ENCODE measurements around the gene CGB5.
"Not testable (repeated sequence)": the region's sequence is repeated elsewhere in the genome, so short reads cannot be mapped to it uniquely, and the experiment has no call there.

GRCh38 chr19:49049011-49049410, 5.4 kb downstream of the CGB5 start, which contains the start of gene CGB8:
- TF ChIP-seq TAF1 (IDR thresholded peaks at IDR 0.05; ENCODE audit: low read depth); EP300 (IDR thresholded peaks at IDR 0.05; ENCODE audit: borderline replicate concordance); EGR1 (IDR thresholded peaks at IDR 0.05); RAD21 (IDR thresholded peaks at IDR 0.05; ENCODE audit: low read depth); TEAD4 (IDR thresholded peaks at IDR 0.05); FOXM1 (IDR thresholded peaks at IDR 0.05; ENCODE audit: borderline replicate concordance, low read depth); YY1 (IDR thresholded peaks at IDR 0.05; ENCODE audit: low read depth); CREB1 (IDR thresholded peaks at IDR 0.05; ENCODE audit: low read depth); TCF12 (IDR thresholded peaks at IDR 0.05; ENCODE audit: low read depth); ZBTB7A (IDR thresholded peaks at IDR 0.05; ENCODE audit: low read depth): not testable (repeated sequence)
- TF ChIP-seq, protein P1, sequence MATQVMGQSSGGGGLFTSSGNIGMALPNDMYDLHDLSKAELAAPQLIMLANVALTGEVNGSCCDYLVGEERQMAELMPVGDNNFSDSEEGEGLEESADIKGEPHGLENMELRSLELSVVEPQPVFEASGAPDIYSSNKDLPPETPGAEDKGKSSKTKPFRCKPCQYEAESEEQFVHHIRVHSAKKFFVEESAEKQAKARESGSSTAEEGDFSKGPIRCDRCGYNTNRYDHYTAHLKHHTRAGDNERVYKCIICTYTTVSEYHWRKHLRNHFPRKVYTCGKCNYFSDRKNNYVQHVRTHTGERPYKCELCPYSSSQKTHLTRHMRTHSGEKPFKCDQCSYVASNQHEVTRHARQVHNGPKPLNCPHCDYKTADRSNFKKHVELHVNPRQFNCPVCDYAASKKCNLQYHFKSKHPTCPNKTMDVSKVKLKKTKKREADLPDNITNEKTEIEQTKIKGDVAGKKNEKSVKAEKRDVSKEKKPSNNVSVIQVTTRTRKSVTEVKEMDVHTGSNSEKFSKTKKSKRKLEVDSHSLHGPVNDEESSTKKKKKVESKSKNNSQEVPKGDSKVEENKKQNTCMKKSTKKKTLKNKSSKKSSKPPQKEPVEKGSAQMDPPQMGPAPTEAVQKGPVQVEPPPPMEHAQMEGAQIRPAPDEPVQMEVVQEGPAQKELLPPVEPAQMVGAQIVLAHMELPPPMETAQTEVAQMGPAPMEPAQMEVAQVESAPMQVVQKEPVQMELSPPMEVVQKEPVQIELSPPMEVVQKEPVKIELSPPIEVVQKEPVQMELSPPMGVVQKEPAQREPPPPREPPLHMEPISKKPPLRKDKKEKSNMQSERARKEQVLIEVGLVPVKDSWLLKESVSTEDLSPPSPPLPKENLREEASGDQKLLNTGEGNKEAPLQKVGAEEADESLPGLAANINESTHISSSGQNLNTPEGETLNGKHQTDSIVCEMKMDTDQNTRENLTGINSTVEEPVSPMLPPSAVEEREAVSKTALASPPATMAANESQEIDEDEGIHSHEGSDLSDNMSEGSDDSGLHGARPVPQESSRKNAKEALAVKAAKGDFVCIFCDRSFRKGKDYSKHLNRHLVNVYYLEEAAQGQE (IDR thresholded peaks at IDR 0.05; ENCODE audit: low read depth): not testable (repeated sequence)
- TF ChIP-seq, protein P2, sequence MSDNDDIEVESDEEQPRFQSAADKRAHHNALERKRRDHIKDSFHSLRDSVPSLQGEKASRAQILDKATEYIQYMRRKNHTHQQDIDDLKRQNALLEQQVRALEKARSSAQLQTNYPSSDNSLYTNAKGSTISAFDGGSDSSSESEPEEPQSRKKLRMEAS (IDR thresholded peaks at IDR 0.05): not testable (repeated sequence)
- TF ChIP-seq, protein P3, sequence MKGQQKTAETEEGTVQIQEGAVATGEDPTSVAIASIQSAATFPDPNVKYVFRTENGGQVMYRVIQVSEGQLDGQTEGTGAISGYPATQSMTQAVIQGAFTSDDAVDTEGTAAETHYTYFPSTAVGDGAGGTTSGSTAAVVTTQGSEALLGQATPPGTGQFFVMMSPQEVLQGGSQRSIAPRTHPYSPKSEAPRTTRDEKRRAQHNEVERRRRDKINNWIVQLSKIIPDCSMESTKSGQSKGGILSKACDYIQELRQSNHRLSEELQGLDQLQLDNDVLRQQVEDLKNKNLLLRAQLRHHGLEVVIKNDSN (IDR thresholded peaks at IDR 0.05): not testable (repeated sequence)
